ENCODE measurements around the gene MORC4. TPM values are rescaled to one million over a fixed set of nuclear protein-coding genes. Genes with fewer than 3 reads are reported as not detected.

MORC4 gene
- polyA plus RNA-seq, 2 of the 4 experiments (the other 2 are of a cell fraction): 75.7 to 98.2 TPM

DNA sequence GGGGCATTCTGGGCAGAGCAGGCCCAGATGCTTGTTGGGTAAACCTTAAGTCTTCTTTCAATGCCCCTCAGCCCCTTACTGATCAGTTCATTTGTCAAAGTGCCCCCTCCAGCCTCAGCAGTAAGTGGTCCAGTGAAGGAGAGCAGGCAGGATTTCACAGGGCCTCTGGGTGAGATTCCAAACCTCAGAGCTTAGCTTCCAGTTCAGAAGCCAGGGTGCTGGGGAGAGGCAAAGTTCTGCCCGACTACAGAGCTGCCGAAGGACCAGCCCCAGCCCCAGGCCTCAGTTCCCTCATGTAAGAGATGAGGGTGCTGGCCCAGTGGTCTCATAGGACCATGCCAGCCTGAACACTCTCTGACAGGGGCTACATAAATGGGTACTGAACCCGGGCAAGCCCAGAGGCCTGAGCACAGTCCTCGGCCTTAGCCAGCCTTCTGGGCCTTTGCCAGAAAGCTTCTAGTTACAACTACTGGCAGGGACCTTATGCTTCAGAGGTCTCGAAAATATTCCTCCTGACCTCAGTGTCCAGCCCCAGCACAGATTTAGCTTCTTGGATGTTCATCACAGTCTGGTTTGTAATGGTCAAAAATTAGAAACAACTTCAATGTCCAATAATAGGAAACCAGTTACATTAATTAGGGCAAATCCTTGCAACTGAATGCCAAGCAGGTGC lies 96.0 kb downstream of the MORC4 start:
- Histone ChIP-seq H3K4me3 (no peak overlapping the region), H3K4me2 (no peak overlapping the region), H3K27ac (peak overlapping the region; percentile 33 to 88; a peak in 5 of 6 replicates), H3K4me1 (peaks cover 16% of the 10 kb centered on the region), H3K9me3 (no peaks in the 10 kb centered on the region)
- ChIA-PET POLR2A (no interaction called here), CTCF (interaction anchor here (4.8 to 7.7 kb wide), 2 partner anchors 10 to 56 kb away, joined by 26 to 94 read pairs; no protein-coding TSS in a partner anchor)
- FAIRE-seq: no peak
- DNase-seq (ENCODE audit: low read depth in 1 of 2, low spot score in 1 of 2): no peak
- TF ChIP-seq RAD21 (conservative IDR thresholded peaks at IDR 0.05 in 1 of 2, IDR thresholded peaks at IDR 0.05 in 1 of 2) (no peak), TP53 (CRISPR knock-in tag; IDR thresholded peaks at IDR 0.05) (no peak), HES2 (IDR thresholded peaks at IDR 0.05) (no peak), MAX (IDR thresholded peaks at IDR 0.05) (no peak), HEYL (CRISPR knock-in tag; IDR thresholded peaks at IDR 0.05) (no peak), GATA3 (IDR thresholded peaks at IDR 0.05; ENCODE audit: borderline replicate concordance) (no peak), MAFK (IDR thresholded peaks at IDR 0.05; ENCODE audit: partially characterized antibody) (no peak)
- TF ChIP-seq, protein P1, sequence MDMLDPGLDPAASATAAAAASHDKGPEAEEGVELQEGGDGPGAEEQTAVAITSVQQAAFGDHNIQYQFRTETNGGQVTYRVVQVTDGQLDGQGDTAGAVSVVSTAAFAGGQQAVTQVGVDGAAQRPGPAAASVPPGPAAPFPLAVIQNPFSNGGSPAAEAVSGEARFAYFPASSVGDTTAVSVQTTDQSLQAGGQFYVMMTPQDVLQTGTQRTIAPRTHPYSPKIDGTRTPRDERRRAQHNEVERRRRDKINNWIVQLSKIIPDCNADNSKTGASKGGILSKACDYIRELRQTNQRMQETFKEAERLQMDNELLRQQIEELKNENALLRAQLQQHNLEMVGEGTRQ (IDR thresholded peaks at IDR 0.05): no peak
- WGBS (ENCODE audit: missing lambda C conversion rate): 76% methylated on average over 5 of the region's 5 CpGs
- no peak for ATAC-seq

DNA sequence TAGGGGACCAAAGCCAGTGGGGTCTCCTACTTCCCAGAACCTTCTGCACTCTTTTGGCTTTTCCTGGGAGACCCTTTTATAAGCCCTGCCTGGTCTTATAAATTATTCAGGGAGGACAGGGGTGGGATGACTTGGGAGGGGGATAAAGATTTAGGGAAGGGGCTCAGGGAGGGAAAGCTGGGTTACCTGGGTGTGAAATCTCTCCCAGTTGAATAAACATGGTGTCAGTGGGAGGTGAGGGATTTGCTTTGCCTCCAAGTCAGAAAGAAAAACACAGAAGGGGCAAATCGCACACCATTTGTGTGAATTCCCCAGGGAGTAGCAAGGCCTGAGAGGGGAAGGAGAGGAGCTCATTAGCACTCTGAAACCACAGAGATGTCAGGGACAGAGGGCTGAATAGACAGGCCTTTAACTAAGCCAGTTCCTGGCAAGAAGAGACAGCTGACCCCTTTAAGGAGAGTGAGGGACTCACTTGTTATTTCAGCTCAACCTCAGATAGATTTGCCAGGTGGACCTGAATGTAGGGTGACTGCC lies 96.7 kb downstream of the MORC4 start, which contains the start of gene RIPPLY1:
Gene RIPPLY1, minus strand, starts transcription at position 51 of the 534 bp plus-strand sequence. CDS start 54 bp downstream, outside the sequence.
- TF ChIP-seq, protein P2, sequence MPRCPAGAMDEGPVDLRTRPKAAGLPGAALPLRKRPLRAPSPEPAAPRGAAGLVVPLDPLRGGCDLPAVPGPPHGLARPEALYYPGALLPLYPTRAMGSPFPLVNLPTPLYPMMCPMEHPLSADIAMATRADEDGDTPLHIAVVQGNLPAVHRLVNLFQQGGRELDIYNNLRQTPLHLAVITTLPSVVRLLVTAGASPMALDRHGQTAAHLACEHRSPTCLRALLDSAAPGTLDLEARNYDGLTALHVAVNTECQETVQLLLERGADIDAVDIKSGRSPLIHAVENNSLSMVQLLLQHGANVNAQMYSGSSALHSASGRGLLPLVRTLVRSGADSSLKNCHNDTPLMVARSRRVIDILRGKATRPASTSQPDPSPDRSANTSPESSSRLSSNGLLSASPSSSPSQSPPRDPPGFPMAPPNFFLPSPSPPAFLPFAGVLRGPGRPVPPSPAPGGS (IDR thresholded peaks at IDR 0.05): no peak
- TF ChIP-seq ZFP36 (IDR thresholded peaks at IDR 0.05; ENCODE audit: borderline replicate concordance, partially characterized antibody): no peak
- no peak for TF ChIP-seq CBX8 (IDR thresholded peaks at IDR 0.05)
- no peak for TF ChIP-seq GATA3 (IDR thresholded peaks at IDR 0.05; ENCODE audit: borderline replicate concordance)
- TF ChIP-seq, protein P3, sequence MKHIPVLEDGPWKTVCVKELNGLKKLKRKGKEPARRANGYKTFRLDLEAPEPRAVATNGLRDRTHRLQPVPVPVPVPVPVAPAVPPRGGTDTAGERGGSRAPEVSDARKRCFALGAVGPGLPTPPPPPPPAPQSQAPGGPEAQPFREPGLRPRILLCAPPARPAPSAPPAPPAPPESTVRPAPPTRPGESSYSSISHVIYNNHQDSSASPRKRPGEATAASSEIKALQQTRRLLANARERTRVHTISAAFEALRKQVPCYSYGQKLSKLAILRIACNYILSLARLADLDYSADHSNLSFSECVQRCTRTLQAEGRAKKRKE (CRISPR knock-in tag; IDR thresholded peaks at IDR 0.05; ENCODE audit: low read depth): no peak
- no peak for TF ChIP-seq HDAC2 (IDR thresholded peaks at IDR 0.05)
- FAIRE-seq: no peak

DNA sequence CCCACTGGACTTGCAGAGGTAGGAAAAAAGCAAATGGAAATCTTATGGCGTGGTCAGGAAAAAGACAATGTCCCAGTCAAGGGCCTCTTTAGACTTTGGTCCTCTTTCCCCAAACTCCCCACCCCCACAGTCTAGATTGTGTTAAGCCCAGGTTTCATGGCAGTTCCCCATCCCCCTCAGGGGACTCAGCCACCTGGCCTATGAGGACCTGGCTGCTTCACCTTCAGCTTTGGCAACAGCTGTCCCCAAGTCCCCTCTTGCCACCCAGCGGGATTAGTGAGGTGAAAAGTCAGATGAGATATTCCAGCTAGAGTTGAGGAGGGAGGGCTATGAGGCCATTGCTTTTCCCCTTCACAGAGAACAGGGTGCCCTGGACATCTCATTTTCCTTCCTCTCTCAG lies 97.3 kb downstream of the MORC4 start:
- FAIRE-seq (no peak), DNase-seq (ENCODE audit: low read depth in 1 of 2, low spot score in 1 of 2) (no peak), ATAC-seq (no peak)
- ChIA-PET POLR2A (no interaction called here), CTCF (interaction anchor here (4.8 to 7.7 kb wide), 3 partner anchors 9 to 57 kb away, joined by 26 to 94 read pairs (median 57); no protein-coding TSS in a partner anchor)
- Histone ChIP-seq H3K4me1 (peaks cover 29% of the 10 kb centered on the region), H3K4me2 (no peak overlapping the region), H3K27ac (peak overlapping the region; percentile 33 to 88; a peak in 5 of 6 replicates), H3K9me3 (no peaks in the 10 kb centered on the region), H3K4me3 (no peak overlapping the region)
- no peak for TF ChIP-seq HDAC2 (IDR thresholded peaks at IDR 0.05)
- no peak for TF ChIP-seq TP53 (CRISPR knock-in tag; IDR thresholded peaks at IDR 0.05)
- TF ChIP-seq KDM1A (IDR thresholded peaks at IDR 0.05; ENCODE audit: low read depth): no peak
- TF ChIP-seq CHD4 (IDR thresholded peaks at IDR 0.05; ENCODE audit: borderline replicate concordance): no peak
- 94% methylated on average over 2 of the region's 2 CpGs for WGBS (ENCODE audit: missing lambda C conversion rate)

More for the DNA sequence above, 96.7 kb downstream of the MORC4 start, which contains the start of gene RIPPLY1:
- H3K4me3 ChIP-seq: no peak within 1 kb of the TSS
- DNase-seq (ENCODE audit: low read depth in 1 of 2, low spot score in 1 of 2) (no peak), ATAC-seq (no peak)
- peaks cover 22% of the 10 kb centered on the region for H3K4me1 ChIP-seq
- ChIA-PET CTCF (interaction anchor here (4.8 to 7.7 kb wide), 2 partner anchors 10 to 56 kb away, joined by 26 to 94 read pairs; no protein-coding TSS in a partner anchor), POLR2A (no interaction called here)
- no peak within 1 kb of the TSS for H3K4me2 ChIP-seq
- H3K27ac ChIP-seq: peak within 1 kb of the TSS; percentile 33 to 88; a peak in 5 of 6 replicates
- WGBS (ENCODE audit: missing lambda C conversion rate): 94% methylated on average over 1 of the region's 1 CpG
- no peaks in the 10 kb centered on the region for H3K9me3 ChIP-seq
